GM10248 (cell line): ENCODE data around the gene SERINC5.
"Not testable (repeated sequence)": the region's sequence is repeated elsewhere in the genome, so short reads cannot be mapped to it uniquely, and the experiment has no call there.

Source experiments
- CTCF ChIA-PET: fragments of 300-600 bp; sonication (Branson Sonifier 250); formaldehyde crosslinking; extraction: SDS; loops from one replicate; lab custom pipeline; 2021; ENCODE audit warnings: antibody characterized with exemption; lab: Yijun Ruan, JAX
- POLR2A ChIA-PET: fragments of 350-650 bp; sonication (Branson Sonifier 250); formaldehyde crosslinking; extraction: SDS; loops from one replicate; lab custom pipeline; 2020; ENCODE audit warnings: antibody characterized with exemption; lab: Yijun Ruan, JAX
- DNase-seq: peaks from one replicate; pipeline ENCODE4 v3.0.0; 2012; ENCODE audit errors: extremely low spot score
- TF ChIP-seq, protein P1 (sequence below): IDR thresholded peaks from 2 replicates; pipeline ENCODE4 v1.5.1; 2012; ENCODE audit warnings: mild to moderate bottlenecking, low read depth; ENCODE audit errors: extremely low read depth, missing control alignments, control extremely low read depth

The SERINC5 gene

DNA sequence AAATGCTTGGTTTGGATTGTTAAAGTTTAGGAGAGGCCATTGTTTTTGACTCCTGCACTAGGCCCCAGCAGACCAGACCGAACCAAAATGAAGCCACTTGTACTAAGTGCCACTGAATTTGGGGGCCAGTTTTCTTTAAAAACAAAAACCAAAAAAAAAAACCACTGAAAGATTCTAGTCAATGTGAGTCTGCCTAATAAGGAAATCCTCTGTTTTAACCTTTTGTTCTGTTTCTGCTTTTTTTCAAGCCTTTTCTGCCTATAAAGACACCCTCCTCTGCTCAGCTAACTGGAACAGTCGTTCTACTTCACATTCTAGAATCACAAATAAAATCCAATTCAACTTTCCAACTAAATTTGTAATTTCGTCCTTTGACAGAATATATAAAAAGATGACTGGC lies 64.9 kb downstream of the SERINC5 start:
- DNase-seq: no peak
- CTCF ChIA-PET: no interaction called here
- POLR2A ChIA-PET: no interaction called here
- TF ChIP-seq, protein P1, sequence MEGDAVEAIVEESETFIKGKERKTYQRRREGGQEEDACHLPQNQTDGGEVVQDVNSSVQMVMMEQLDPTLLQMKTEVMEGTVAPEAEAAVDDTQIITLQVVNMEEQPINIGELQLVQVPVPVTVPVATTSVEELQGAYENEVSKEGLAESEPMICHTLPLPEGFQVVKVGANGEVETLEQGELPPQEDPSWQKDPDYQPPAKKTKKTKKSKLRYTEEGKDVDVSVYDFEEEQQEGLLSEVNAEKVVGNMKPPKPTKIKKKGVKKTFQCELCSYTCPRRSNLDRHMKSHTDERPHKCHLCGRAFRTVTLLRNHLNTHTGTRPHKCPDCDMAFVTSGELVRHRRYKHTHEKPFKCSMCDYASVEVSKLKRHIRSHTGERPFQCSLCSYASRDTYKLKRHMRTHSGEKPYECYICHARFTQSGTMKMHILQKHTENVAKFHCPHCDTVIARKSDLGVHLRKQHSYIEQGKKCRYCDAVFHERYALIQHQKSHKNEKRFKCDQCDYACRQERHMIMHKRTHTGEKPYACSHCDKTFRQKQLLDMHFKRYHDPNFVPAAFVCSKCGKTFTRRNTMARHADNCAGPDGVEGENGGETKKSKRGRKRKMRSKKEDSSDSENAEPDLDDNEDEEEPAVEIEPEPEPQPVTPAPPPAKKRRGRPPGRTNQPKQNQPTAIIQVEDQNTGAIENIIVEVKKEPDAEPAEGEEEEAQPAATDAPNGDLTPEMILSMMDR: no peak

DNA sequence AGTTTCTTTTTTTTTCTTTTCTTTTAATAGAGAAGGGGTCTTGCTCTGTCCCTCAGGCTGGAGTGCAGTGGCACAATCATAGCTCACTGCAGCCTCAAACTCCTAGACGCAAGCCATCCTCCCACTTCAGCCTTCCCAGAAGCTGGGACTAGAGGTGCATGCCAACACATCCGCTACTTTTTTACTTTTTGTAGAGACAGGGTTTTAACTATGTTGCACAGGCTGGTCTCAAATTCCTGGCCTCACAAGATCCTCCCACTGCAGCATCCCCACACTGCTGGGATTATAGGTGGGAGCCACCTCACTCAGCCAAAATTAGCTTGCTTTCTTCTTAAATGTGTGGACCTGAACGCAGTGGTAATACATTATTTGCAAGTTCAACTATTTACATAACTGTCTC lies 66.1 kb downstream of the SERINC5 start:
- TF ChIP-seq, protein P1: no peak
- CTCF ChIA-PET: interaction anchor here (1.0 kb wide), 1 partner anchor 13 kb away, joined by 3 read pairs; no protein-coding TSS in a partner anchor
- POLR2A ChIA-PET: no interaction called here
- no peak for DNase-seq

DNA sequence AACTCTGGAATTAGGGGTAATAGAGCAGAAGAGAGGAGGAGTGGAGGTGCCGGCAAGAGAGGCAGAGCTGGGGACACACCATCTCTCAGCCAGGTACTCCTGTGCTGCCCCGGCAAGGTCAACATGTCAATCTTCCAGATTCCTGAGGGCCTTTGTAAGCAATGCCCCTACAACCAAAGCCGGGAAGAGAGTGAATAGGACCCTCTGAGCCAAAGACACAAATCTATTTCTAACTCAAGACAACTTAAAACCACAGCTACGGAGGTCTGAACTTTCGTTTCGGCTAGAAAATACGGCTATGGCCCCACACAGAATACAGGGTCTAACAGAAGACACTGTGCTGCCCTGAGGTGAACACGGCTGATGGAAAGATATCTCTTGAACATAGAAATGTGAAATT lies 66.6 kb downstream of the SERINC5 start:
- DNase-seq: no peak
- POLR2A ChIA-PET: no interaction called here
- CTCF ChIA-PET: interaction anchor here (1.0 kb wide), 1 partner anchor 12 kb away, joined by 3 read pairs; no protein-coding TSS in a partner anchor
- TF ChIP-seq, protein P1: no peak

DNA sequence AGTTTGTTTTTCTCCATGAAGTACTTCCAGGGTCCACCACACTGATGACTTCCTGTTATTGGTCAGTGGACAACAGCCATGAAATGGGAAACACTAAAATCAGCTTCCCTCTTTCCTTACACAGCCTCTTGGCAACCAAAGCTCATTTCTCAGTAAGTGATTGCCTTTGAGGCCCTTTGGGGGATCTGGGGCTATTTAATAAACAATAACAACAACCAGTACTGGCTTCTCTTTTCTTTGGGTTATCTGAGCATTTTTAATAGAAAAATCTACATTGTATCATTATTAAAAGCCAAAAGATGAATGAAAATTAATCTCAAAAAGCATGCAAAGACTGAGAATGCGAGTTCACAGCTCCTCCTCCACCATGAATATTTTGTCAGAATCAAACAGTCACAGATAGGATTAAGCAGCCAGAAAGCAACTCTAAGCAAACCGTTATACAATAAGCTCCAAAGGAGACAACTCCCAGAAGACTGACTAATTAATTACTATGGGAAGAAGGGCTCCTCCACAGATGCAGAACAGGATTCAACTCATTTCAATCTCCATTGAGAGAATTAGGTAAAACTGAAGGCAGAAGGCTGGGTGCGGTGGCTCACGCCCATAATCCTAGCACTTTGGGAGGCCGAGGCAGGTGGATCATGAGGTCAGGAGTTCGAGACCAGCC lies 68.3 kb downstream of the SERINC5 start:
- CTCF ChIA-PET: interaction anchor here (1.2 to 1.5 kb wide), 2 partner anchors 25 to 104 kb away, joined by 3 to 5 read pairs; no protein-coding TSS in a partner anchor
- POLR2A ChIA-PET: no interaction called here
- TF ChIP-seq, protein P1: no peak
- no peak for DNase-seq

DNA sequence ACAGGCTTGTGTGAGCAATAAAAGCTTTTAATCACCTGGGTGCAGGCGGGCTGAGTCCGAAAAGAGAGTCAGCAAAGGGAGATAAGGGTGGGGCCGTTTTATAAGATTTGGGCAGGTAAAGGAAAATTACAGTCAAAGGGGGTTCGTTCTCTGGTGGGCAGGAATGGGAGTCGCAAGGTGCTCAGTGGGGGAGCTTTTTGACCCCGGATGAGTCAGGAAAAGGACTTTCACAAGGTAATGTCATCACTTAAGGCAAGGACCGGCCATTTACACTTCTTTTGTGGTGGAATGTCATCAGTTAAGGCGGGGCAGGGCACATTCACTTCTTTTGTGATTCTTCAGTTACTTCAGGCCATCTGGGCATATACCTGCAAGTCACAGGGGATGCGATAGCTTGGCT lies 70.3 kb downstream of the SERINC5 start:
- CTCF ChIA-PET: interaction anchor here (1.1 to 1.6 kb wide), 2 partner anchors 9 to 15 kb away, joined by 3 read pairs; no protein-coding TSS in a partner anchor
- POLR2A ChIA-PET, DNase-seq: not testable (repeated sequence)

DNA sequence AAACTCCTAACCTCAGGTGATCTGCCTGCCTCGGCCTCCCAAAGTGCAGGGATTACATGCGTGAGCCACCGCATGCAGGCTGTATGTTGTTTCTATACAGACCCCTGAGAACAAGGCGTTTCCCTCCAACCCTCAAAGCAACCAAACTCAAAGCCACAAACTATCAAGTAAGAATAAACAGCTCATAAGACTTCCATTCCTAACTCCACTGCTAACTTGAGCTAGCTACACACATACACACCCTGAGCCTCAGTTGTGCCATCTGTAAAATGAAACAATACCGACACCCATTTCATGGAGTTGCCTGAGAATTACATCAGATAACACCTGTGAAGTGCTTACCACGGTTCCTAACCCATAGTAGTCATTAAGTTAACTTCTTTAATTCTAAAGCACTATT lies 70.8 kb downstream of the SERINC5 start:
- POLR2A ChIA-PET: no interaction called here
- TF ChIP-seq, protein P1: no peak
- DNase-seq: no peak
- CTCF ChIA-PET: interaction anchor here (1.1 to 1.6 kb wide), 2 partner anchors 9 to 15 kb away, joined by 3 read pairs; no protein-coding TSS in a partner anchor
